Prostate gland (tissue), 2 donors: Measurements from ENCODE around the gene FAM53A.
"Not testable (repeated sequence)": the region's sequence is repeated elsewhere in the genome, so short reads cannot be mapped to it uniquely, and the experiment has no call there.

Source experiments
- POLR2A ChIP-seq: fragments of 450-650 bp; IDR thresholded peaks from one replicate; pipeline ENCODE4 v1.6.1; 2016; ENCODE audit warnings: antibody characterized with exemption, mild to moderate bottlenecking
- POLR2AphosphoS5 ChIP-seq: sonication (generic); formaldehyde crosslinking; IDR thresholded peaks from one replicate; pipeline ENCODE4 v1.6.1; 2017; ENCODE audit warnings: antibody characterized with exemption
- TF ChIP-seq, protein P1 (sequence below), 4 experiments: fragments of 200-600 bp in 2 of 4; fragments of 450-650 bp in 2 of 4; sonication (generic) in 2 of 4; IDR thresholded peaks; 1 replicate in 3 of 4; 2 replicates in 1 of 4; pipeline ENCODE4 v1.5.1; 2016 to 2019; ENCODE audit warnings: antibody characterized with exemption in 4 of 4, mild to moderate bottlenecking in 2 of 4, moderate library complexity in 2 of 4

GRCh38 chr4:1607436-1608195 lies 76.5 kb downstream of the FAM53A start:
- TF ChIP-seq, protein P1, sequence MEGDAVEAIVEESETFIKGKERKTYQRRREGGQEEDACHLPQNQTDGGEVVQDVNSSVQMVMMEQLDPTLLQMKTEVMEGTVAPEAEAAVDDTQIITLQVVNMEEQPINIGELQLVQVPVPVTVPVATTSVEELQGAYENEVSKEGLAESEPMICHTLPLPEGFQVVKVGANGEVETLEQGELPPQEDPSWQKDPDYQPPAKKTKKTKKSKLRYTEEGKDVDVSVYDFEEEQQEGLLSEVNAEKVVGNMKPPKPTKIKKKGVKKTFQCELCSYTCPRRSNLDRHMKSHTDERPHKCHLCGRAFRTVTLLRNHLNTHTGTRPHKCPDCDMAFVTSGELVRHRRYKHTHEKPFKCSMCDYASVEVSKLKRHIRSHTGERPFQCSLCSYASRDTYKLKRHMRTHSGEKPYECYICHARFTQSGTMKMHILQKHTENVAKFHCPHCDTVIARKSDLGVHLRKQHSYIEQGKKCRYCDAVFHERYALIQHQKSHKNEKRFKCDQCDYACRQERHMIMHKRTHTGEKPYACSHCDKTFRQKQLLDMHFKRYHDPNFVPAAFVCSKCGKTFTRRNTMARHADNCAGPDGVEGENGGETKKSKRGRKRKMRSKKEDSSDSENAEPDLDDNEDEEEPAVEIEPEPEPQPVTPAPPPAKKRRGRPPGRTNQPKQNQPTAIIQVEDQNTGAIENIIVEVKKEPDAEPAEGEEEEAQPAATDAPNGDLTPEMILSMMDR (IDR thresholded peaks at IDR 0.05) = not testable (repeated sequence)
- TF ChIP-seq POLR2AphosphoS5, POLR2A: not testable (repeated sequence)
